Heart left ventricle (tissue), 13 donors: Measurements from ENCODE around the gene TYMP.

Experiments
- CTCF ChIP-seq, 12 donors: fragments of 200-600 bp; sonication (generic) in 4 of 12; IDR thresholded peaks; one replicate each; pipeline versions ENCODE4 v1.5.0 to v1.8.0; 2018 to 2022; ENCODE audit warnings: antibody characterized with exemption in 12 of 12, mild to moderate bottlenecking in 5 of 12
- POLR2A ChIP-seq, 2 donors: fragments of 450-650 bp; IDR thresholded peaks; one replicate each; pipeline ENCODE4 v1.6.1; 2017; ENCODE audit warnings: antibody characterized with exemption in 2 of 2, mild to moderate bottlenecking in 2 of 2, moderate library complexity in 2 of 2
- donor health status: ischemic (EF 13 %, LVEDD 7.1; RV severe dilation, severe dysfunction).
- donor health status: DM: no; HTN: yes; CAD: no.
- donor health status: DM: no; HTN: no; CAD: no.
- donor health status: ischemic (EF 25% LVEDD 6.9; RV normal size, moderate dysfunction).
- donor health status: ischemic (EF 25% LVEDD 5.7; RV mildly dilated, moderate dysfunction).
- donor health status: ischemic (EF 35%, LVEDD 5.7; RV mildly dilated, moderate dysfunction).
- donor health status: nonischemic (EF 11% LVEDD 7.7; RV severe dilation, severe dysfunction).
- donor health status: DM: yes; HTN: yes; CAD: no.
- donor health status: PGD.
- donor health status: ischemic (EF 29% LVEDD 5.4; RV normal size, mild dysfunction).
- donor health status: nonischemic (EF 23%, LVEDD 6.1; RV moderate dilation, normal function).

GRCh38 chr22:50567721-50568252, 38.0 kb upstream of the TYMP start:
- TF ChIP-seq CTCF (IDR thresholded peaks at IDR 0.05), result no peak
- no peak for TF ChIP-seq POLR2A (IDR thresholded peaks at IDR 0.05)
